GM10266 (cell line): ENCODE results near the gene CD4.

Experiments
- DNase-seq: peaks from one replicate; pipeline ENCODE4 v3.0.0; 2012; ENCODE audit errors: extremely low spot score
- CTCF ChIP-seq: IDR thresholded peaks from 2 replicates; pipeline ENCODE4 v1.5.1; 2012; ENCODE audit warnings: mild to moderate bottlenecking, low read depth; ENCODE audit not compliant: control insufficient read depth, insufficient read depth; ENCODE audit errors: missing control alignments

The CD4 gene

GRCh38 chr12:6787309-6787708 is 2.0 kb upstream of the CD4 start:
- no peak for DNase-seq
- no peak for TF ChIP-seq CTCF

GRCh38 chr12:6790496-6791150 is 1.3 kb downstream of the CD4 start:
- DNase-seq = no peak
- TF ChIP-seq CTCF = no peak

GRCh38 chr12:6791931-6792520 is 2.7 kb downstream of the CD4 start:
- no peak for TF ChIP-seq CTCF
- no peak for DNase-seq

GRCh38 chr12:6792522-6793201 is 3.3 kb downstream of the CD4 start:
- peak; percentile 45 for DNase-seq
- TF ChIP-seq CTCF = no peak

- no peak for TF ChIP-seq CTCF
These were observed 5.8 kb downstream of the CD4 start for GRCh38 chr12:6795088-6795487.

GRCh38 chr12:6796576-6796975 is 7.2 kb downstream of the CD4 start:
- TF ChIP-seq CTCF = no peak
- DNase-seq = no peak

More at GRCh38 chr12:6795088-6795487, 5.8 kb downstream of the CD4 start:
- no peak for DNase-seq

- DNase-seq = no peak
- TF ChIP-seq CTCF = no peak
These were observed 9.8 kb downstream of the CD4 start for GRCh38 chr12:6799147-6799546.
